Transverse colon (tissue), 4 donors: ENCODE results near the gene LRSAM1. TPM values are rescaled to one million over a fixed set of nuclear protein-coding genes. Genes with fewer than 3 reads are reported as not detected.
A peak's percentile ranks its signal among the peaks of the same experiment; 100 is the strongest.

Experiments
- DNase-seq: peaks from one replicate; pipeline ENCODE4 v3.0.0-alpha.2; 2019
- H3K27ac ChIP-seq, 4 donors: fragments of 200-600 bp; sonication (generic); 2 replicates each; pipeline ENCODE4 v1.5.1; 2016 to 2018; ENCODE audit warnings: inconsistent platforms in 4 of 4
- H3K27me3 ChIP-seq: fragments of 200-600 bp; sonication (generic); 2 replicates; pipeline ENCODE4 v1.5.1; 2017; ENCODE audit warnings: inconsistent platforms
- H3K36me3 ChIP-seq, 4 donors: fragments of 200-600 bp; sonication (generic); 2 replicates each; pipeline ENCODE4 v1.5.1; 2017 to 2019; ENCODE audit warnings: inconsistent platforms in 4 of 4
- H3K4me1 ChIP-seq, 4 donors: fragments of 200-600 bp; sonication (generic); 2 replicates each; pipeline ENCODE4 v1.5.1; 2017 to 2020; ENCODE audit warnings: inconsistent platforms in 4 of 4
- H3K4me3 ChIP-seq, 4 donors: fragments of 200-600 bp; sonication (generic); 1 replicate in 1 of 4; 2 replicates in 3 of 4; pipeline versions ENCODE4 v1.5.1 to v1.6.1; 2017 to 2019; ENCODE audit warnings: inconsistent platforms in 4 of 4
- H3K9me3 ChIP-seq, 2 donors: fragments of 200-600 bp; sonication (generic); 2 replicates each; pipeline ENCODE4 v1.5.1; 2017 to 2019; ENCODE audit warnings: inconsistent platforms in 2 of 2
- EP300 ChIP-seq: sonication (generic); formaldehyde crosslinking; IDR thresholded peaks from one replicate; pipeline ENCODE4 v1.6.1; 2017; ENCODE audit warnings: antibody characterized with exemption, low read depth
- POLR2A ChIP-seq: fragments of 450-650 bp; IDR thresholded peaks from one replicate; pipeline ENCODE4 v1.6.1; 2016; ENCODE audit warnings: antibody characterized with exemption, mild to moderate bottlenecking, moderate library complexity
- POLR2AphosphoS5 ChIP-seq, 3 donors: sonication (generic); formaldehyde crosslinking; IDR thresholded peaks; one replicate each; pipeline ENCODE4 v1.6.1; 2016; ENCODE audit warnings: antibody characterized with exemption in 3 of 3
- WGBS, 2 donors: methylation state at CpG; one replicate each; pipeline ENCODE4 v1.1.5; 2018; ENCODE audit warnings: low coverage in 1 of 2; 5-methylcytosine and 5-hydroxymethylcytosine counted together
- in situ Hi-C, 4 donors: fragments of 200-750 bp; cut with MboI; loops; one replicate each; pipeline versions ENCODE4 v1.15.0 to v1.15.1; 2017; ENCODE audit warnings: low sequenced_read_pairs in 3 of 4, low pct_ligation_motif_present in 1 of 4, low pct_unique_long_range_greater_than_20kb in 1 of 4
- intact Hi-C: fragments of 100-400 bp; cut with DNase I; formaldehyde crosslinking; loops from one replicate; pipeline ENCODE4 v1.15.1; 2023; ENCODE audit warnings: low total_unique reads
- total RNA-seq, 4 donors: library from RNA; depleted of rRNA; stranded (reverse); fragments of >200 nt; gene quantifications; one replicate each; pipeline ENCODE4 v1.1.0, GENCODE V29; 2016
- TF ChIP-seq, protein P1 (sequence below), 5 experiments: fragments of 200-600 bp in 3 of 5; fragments of 450-650 bp in 2 of 5; sonication (generic) in 3 of 5; IDR thresholded peaks; 1 replicate in 2 of 5; 2 replicates in 3 of 5; pipeline ENCODE4 v1.5.1; 2016 to 2017; ENCODE audit warnings: antibody characterized with exemption in 5 of 5, inconsistent platforms in 3 of 5, mild to moderate bottlenecking in 2 of 5, moderate library complexity in 1 of 5

Gene LRSAM1
- total RNA-seq, 4 donors from 2014 or later, result 16.2 to 39.2 (median 26.2) TPM

GRCh38 chr9:127422787-127423186 is 28.5 kb upstream of the LRSAM1 start:
- WGBS, 2 donors, result 48 to 53% methylated on average over 4 to 6 of the region's 6 CpGs
- no peak for TF ChIP-seq EP300
- TF ChIP-seq, protein P1, sequence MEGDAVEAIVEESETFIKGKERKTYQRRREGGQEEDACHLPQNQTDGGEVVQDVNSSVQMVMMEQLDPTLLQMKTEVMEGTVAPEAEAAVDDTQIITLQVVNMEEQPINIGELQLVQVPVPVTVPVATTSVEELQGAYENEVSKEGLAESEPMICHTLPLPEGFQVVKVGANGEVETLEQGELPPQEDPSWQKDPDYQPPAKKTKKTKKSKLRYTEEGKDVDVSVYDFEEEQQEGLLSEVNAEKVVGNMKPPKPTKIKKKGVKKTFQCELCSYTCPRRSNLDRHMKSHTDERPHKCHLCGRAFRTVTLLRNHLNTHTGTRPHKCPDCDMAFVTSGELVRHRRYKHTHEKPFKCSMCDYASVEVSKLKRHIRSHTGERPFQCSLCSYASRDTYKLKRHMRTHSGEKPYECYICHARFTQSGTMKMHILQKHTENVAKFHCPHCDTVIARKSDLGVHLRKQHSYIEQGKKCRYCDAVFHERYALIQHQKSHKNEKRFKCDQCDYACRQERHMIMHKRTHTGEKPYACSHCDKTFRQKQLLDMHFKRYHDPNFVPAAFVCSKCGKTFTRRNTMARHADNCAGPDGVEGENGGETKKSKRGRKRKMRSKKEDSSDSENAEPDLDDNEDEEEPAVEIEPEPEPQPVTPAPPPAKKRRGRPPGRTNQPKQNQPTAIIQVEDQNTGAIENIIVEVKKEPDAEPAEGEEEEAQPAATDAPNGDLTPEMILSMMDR (IDR thresholded peaks at IDR 0.05), result no peak
- no peak for TF ChIP-seq POLR2A
- no peak for TF ChIP-seq POLR2AphosphoS5 (IDR thresholded peaks at IDR 0.05)
- Histone ChIP-seq H3K4me1 (peaks cover 23 to 36% (median 29%) of the 10 kb centered on the region in 4 donors), H3K9me3 (no peaks in the 10 kb centered on the region), H3K36me3 (no peaks in the 10 kb centered on the region), H3K27ac (peak overlapping the region; percentile 88 to 96 (median 92)), H3K4me3 (peak overlapping the region in 3 of 4 donors; percentile 80 to 91 (median 85)), H3K27me3 (no peaks in the 10 kb centered on the region)
- intact Hi-C loops, result no loop called here
- DNase-seq, result no peak
- in situ Hi-C loops, result no loop called here

GRCh38 chr9:127423476-127423933 is 27.8 kb upstream of the LRSAM1 start:
- intact Hi-C loops (no loop called here), in situ Hi-C loops (no loop called here)
- WGBS, 2 donors, result 1 to 14% methylated on average over 1 to 9 of the region's 9 CpGs
- Histone ChIP-seq H3K27ac (peak overlapping the region; percentile 88 to 96 (median 92)), H3K27me3 (no peaks in the 10 kb centered on the region), H3K4me1 (peaks cover 23 to 36% (median 29%) of the 10 kb centered on the region in 4 donors), H3K36me3 (peaks cover 0 to under 1% (median 0%) of the 10 kb centered on the region in 4 donors), H3K9me3 (no peaks in the 10 kb centered on the region), H3K4me3 (peak overlapping the region; percentile 80 to 91 (median 88))
- TF ChIP-seq, protein P1 (IDR thresholded peaks at IDR 0.05), result no peak
- no peak for TF ChIP-seq POLR2A
- no peak for TF ChIP-seq POLR2AphosphoS5 (IDR thresholded peaks at IDR 0.05)
- TF ChIP-seq EP300, result no peak
- DNase-seq, result no peak

- no peaks in the 10 kb centered on the region for H3K9me3 ChIP-seq
- 0% methylated on average over 53 of the region's 54 CpGs; no CpG with 5 or more reads in 1 of the 2 donors for WGBS, 2 donors
- H3K4me3 ChIP-seq, result peak within 1 kb of the TSS; percentile 80 to 91 (median 88)
- peaks cover 23 to 36% (median 29%) of the 10 kb centered on the region in 4 donors for H3K4me1 ChIP-seq
- peak; percentile 85 to 88 (median 87) for TF ChIP-seq POLR2AphosphoS5 (IDR thresholded peaks at IDR 0.05)
- TF ChIP-seq POLR2A, result peak; percentile 75
- TF ChIP-seq, protein P1 (IDR thresholded peaks at IDR 0.05), result peak in 1 of 5 experiments; percentile 21
- no peak for TF ChIP-seq EP300
- H3K27ac ChIP-seq, result peak within 1 kb of the TSS; percentile 88 to 96 (median 92)
- no peaks in the 10 kb centered on the region for H3K27me3 ChIP-seq
- peaks cover 0 to 7% (median 3%) of the 10 kb centered on the region in 4 donors for H3K36me3 ChIP-seq
- peak; percentile 95 for DNase-seq
- intact Hi-C loops, result no loop called here
- in situ Hi-C loops, result no loop called here
Measured at GRCh38 chr9:127423934-127424675, 27.2 kb upstream of the LRSAM1 start, which contains the start of gene ZNF79. TSS of gene ZNF79 (plus strand) at chr9:127424382. CDS start at chr9:127424788, 406 bp downstream.

- WGBS, 2 donors, result 0% methylated on average over 13 of the region's 13 CpGs; no CpG with 5 or more reads in 1 of the 2 donors
- peak overlapping the region; percentile 80 to 91 (median 88) for H3K4me3 ChIP-seq
- H3K9me3 ChIP-seq, result no peaks in the 10 kb centered on the region
- H3K36me3 ChIP-seq, result peaks cover 0 to 12% (median 5%) of the 10 kb centered on the region in 4 donors
- DNase-seq, result no peak
- peak overlapping the region; percentile 88 to 96 (median 92) for H3K27ac ChIP-seq
- in situ Hi-C loops, result no loop called here
- intact Hi-C loops, result no loop called here
- H3K4me1 ChIP-seq, result peaks cover 23 to 36% (median 29%) of the 10 kb centered on the region in 4 donors
- no peaks in the 10 kb centered on the region for H3K27me3 ChIP-seq
- TF ChIP-seq, protein P1 (IDR thresholded peaks at IDR 0.05), result no peak
- TF ChIP-seq EP300 (no peak), POLR2AphosphoS5 (IDR thresholded peaks at IDR 0.05) (no peak), POLR2A (no peak)
Measured at GRCh38 chr9:127424676-127424999, 26.7 kb upstream of the LRSAM1 start.
